EH (cell line): Measurements from ENCODE around the gene NME7.
"Not testable (repeated sequence)": the region's sequence is repeated elsewhere in the genome, so short reads cannot be mapped to it uniquely, and the experiment has no call there.

ENCODE experiments used
- DNase-seq: peaks from one replicate; pipeline ENCODE4 v3.0.0-alpha.2; 2015; ENCODE audit warnings: low read depth

The NME7 gene

DNA sequence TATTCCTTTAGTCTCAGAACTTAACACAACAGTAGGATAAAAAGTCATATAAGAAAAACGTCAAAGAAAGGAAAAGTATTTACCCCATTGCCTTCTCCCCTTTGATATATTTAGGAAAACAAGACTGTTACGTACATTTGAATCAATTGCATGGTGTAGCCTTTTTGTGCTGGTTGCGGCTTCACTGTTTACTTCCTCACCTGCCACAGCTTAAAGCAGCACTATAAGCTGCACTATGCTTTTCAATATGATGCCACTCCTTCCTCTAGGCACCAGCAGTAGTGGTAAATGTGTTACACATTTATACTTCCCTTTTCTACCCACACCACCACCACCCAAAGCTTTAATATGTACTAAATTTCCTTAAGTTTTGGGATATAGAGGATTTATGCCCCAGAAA is 150.0 kb downstream of the NME7 start:
- no peak for DNase-seq

- DNase-seq: no peak
Measured at GRCh38 chr1:169214598-169214997, 153.0 kb downstream of the NME7 start.

DNA sequence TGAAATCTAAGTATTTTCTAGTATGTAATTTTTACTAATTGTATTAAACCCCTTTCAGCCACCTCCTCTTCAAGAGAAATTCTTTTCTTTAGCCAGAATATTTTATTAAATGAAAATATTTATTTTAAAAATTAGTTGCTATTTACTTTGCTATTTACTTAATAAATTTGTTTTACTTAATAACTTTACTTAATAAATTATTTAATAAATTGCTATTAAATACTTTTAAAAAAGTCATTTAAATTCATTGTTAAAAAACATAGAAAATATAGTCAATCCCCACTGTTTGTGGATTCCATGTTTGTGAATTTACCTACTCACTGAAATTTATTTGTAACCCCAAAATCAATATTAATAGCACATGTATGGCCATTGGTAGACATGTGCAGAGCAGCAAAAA is 155.5 kb downstream of the NME7 start:
- DNase-seq: no peak

DNA sequence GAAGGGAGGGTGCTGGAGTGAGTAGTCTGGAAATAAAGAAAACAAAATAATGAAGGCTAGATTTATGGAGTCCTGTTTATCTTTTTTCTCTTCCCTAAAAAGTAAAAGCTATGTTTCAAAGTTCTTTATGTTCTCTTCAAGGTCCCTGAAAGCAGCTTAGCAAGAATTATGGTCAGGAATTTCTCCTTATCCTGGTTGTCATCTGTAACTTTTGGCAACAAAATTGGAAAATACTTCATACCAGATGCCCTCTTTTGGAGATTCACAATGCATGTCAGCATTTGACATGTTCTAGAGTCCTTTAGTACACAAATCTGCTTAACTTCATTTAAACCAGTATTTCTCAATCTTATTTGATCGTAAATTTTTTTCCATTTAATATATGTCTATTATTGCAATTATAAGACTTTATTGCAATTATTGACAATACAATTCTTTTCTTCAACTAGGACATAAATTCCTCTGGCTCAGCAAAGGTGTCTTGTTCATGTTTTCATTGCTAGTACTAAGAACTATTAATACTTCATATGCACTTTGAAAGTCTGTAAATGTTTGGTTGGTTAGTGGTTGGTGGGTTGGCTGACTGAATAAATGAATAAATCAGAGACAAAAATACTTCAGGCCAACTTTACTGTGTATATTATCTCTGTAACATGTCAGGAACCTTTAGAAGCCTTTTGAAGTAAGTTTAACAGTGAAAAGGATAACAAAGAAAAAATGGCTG is 159.6 kb downstream of the NME7 start:
- peak; percentile 64 for DNase-seq

- DNase-seq: no peak
Measured at GRCh38 chr1:169204157-169204556, 163.4 kb downstream of the NME7 start.

GRCh38 chr1:169202791-169203665 is 164.6 kb downstream of the NME7 start:
- DNase-seq: no peak

DNA sequence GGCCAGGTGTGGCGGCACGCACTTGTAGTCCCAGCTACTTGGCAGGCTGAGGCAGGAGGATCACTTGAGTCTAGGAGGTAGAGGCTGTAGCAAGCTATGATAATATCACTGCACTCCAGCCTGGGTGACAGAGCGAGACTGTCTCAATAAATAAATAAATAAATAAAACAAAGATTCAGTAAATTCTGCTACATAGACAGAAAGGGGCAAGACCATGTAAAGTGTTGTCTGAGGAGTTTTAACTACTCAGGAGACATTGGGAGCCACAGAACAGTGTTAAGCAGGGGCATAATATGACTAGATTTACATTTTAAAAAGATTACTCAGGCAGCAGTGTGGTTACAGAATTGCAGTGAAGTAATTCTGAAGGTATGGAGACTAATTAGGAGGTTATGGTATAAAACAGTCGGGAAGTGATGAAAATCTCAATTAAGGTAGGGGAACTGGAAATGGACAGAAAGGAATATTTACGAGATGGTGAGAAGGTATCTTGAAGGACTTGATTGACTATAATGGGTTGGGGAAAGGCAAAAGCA is 166.4 kb downstream of the NME7 start:
- DNase-seq: peak; percentile 83

DNA sequence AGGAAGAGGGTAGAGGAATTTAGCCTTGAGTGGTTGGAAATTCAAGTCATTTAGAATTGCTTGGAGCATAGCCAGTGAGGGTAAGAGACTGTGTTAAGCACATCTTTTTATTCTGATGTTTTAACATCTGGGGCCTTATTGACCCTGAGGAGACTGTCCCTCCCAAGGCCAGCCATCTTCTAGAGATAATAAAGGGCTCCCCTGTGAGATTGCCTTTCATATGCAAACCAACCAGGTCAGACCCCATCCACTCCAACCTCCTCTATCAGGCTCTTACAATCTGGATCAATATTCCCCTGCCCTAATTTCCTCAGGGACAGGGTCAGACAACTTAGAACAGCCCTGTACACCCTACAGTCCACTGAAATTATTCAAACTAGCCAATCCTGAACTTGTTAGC is 167.3 kb downstream of the NME7 start:
- DNase-seq: no peak

- no peak for DNase-seq
Measured at GRCh38 chr1:169196581-169196980, 171.0 kb downstream of the NME7 start.

GRCh38 chr1:169196161-169196560 is 171.4 kb downstream of the NME7 start:
- no peak for DNase-seq

DNA sequence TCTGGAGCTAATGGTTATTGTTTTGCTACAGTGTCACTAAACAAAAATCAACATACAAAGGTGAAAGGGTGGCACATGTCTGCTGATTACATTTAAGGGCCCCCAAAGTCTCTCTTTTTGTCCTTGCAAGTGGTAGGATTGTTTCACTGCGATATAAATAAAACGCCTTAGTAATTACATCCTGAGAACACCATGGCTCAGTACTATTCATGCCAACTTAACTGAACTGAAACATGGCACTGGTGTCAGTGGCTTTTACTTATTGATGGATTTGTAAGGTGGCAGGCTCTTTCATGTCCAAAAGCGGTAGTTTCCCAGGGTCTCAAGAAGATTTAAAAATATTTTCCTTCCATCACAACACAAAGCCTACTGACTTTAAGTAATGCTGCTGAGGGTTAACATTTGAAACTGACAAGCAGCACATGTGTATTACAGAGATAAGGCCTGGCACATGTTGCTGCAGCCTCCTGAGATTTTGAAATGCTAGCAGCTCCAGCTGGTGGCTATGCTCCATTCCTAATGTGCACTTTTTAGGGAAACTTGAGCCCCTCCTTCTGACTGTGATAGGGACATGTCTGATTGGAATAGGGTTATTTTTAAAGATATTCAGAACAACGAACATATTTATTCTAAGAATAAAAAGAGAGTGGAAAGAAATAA is 174.3 kb downstream of the NME7 start:
- no peak for DNase-seq

GRCh38 chr1:169186106-169186505 is 181.5 kb downstream of the NME7 start:
- DNase-seq: no peak

DNA sequence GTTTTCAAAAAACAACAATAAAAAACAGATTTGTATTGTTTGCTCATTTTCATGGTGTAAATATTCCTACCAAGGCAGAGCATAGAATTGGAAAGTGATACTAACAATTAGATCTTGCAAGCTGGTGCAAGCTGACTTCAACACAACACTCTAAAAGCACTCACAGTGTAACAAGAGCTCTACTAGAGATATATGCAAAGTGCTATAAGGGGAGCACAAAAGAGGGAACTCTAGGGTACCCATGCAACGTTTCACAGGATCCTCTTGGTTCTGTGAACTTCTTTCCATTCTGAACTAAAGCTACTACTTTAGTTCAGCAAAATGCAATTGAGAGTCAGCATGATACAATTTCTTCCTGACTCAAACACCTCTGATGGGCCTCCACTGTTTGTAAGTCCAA is 182.8 kb downstream of the NME7 start:
- no peak for DNase-seq

- DNase-seq: no peak
Measured at GRCh38 chr1:169180174-169180573, 187.4 kb downstream of the NME7 start.

DNA sequence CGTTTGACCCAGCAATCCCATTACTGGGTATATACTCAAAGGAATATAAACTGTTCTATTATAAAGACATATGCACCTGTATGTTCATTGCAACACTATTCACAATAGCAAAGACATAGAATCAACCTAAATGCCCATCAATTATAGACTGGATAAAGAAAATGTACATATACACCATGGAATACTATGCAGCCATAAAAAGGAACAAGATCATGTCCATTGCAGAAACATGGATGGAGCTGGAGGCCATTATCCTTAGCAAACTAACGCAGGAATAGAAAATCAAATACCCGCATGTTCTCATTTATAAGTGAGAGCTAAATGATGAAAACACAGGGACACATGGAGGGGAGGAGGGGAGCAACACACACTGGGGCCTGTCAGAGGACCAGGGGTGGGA is 188.2 kb downstream of the NME7 start:
- not testable (repeated sequence) for DNase-seq

DNA sequence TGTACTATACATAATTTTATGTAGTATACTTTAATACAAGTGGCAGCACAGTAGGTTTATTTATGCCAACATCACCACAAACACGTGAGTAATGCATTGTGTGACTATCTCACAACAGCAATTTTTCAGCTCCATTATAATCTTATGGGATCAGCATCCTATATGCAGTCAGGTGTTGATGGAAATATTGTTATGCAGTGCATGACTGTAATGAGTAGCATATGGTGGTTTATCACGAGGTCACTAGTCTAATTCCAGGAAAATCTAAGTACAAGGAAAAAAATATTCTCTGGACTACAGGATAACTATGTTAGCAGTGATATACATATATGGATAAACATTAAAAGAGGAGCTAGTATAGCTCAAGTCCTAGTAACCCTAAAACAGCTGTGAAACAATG is 192.1 kb downstream of the NME7 start:
- no peak for DNase-seq

DNA sequence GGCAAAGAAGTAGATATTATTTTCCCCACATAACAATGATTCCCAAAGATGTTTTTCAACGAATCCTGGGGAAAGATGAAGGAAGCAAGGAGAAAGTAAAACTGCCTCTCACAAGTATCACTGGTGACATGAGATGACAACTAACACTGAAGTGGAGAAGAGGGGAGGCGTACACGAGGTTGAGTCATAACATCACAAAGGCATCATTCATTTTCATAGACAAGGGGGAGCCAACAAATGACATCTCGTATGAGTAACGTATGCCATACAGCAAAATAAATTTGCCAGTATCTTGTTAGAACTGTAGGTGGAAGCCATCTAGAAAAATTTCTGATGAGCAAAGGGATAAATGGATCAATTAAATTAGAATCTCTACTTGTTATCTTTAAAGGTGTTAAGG is 204.5 kb downstream of the NME7 start:
- DNase-seq: peak; percentile 29

DNA sequence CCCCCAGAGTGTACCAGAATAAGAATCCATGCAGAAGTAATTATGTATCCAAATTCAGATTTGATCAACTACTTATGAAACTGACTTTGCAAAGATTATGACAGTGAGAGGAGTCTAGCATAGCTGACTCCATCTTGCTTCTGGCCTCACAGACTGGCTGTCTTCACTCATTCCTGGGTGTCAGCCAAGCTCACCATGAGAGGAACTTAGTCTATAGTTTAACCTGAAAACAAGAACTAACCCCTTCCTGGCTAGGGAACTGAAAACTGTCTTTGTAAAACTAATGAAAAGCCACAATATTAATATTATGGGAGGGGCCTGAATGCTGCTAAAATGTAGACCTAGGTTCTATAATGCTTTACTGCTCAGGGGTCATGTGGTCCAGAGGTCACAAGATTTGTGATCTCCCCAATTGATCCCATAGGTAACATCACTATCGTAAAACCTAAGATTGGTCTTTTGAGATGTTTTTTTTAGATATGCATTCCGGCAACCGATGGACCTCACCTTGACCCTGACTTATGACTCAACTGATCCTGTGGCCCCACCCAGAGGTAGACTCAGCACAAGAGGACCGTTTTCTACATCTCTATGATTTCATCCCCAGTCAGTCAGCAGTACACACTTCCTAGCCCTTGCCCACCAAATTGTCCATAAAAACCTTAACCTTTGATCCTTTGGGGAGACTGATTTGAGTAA is 206.0 kb downstream of the NME7 start:
- DNase-seq: peak; percentile 11

DNA sequence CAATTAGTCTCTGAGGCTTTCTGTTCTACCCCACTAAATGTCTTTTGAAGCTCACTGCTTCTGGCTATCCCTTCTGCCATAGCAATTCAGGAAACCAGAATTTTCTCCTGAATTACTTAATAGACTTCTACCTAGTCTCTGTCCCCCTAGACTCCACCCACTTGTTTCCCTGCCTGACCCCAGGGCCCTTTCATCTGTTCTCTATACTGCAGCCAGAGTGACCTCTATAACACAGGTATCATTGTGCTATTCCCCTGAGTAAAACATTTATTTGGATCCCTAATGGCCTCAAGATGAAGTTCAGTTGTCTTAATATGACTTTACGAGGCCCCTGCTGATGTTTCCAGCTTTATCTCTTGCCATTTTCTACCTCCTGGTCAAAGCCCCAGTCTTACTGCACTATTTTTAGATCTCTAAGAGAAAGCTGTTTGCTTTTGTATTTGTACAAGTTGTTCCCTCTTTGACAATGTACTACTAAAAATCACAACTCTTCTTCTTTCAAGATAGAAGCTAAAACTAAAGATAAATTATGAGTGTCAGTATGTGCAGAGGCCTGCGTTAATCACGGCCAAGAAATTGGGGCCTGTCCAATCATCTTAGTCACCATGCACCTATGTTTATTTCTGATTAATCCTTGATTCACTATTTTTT is 206.6 kb downstream of the NME7 start:
- DNase-seq: peak; percentile 6

GRCh38 chr1:169156580-169156979 is 211.0 kb downstream of the NME7 start:
- no peak for DNase-seq

DNA sequence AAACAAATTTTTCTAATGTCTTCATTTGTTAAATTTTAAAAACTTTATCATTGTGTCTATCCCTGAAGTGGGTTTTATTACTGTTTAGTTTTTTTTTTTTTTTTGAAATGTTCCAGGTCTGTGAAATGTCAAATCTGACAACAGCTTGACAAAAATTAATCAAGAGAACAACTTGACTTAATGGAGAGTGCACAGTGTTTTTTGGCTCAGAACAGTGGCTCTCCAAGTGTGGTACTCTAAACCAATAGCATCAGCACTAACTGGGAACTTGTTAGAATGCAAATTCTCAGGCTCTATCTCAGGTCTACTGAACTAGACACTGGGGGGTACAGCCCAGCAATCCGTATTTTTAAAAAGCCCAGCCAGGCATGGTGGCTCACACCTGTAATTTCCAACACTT is 211.9 kb downstream of the NME7 start:
- DNase-seq: no peak
